NCI-H524 (cell line): ENCODE results near the gene NAA40.

Experiments used
- DNase-seq, 2 experiments: peaks; one replicate each; lab custom pipeline; 2025; lab: John Stamatoyannopoulos, UW

The NAA40 gene

GRCh38 chr11:63986932-63987513 lies 48.2 kb downstream of the NAA40 start:
- no peak for DNase-seq

GRCh38 chr11:63991558-63991957 lies 52.8 kb downstream of the NAA40 start:
- no peak for DNase-seq

GRCh38 chr11:63993100-63993499 lies 54.3 kb downstream of the NAA40 start:
- no peak for DNase-seq

GRCh38 chr11:63993993-63994392 lies 55.2 kb downstream of the NAA40 start:
- DNase-seq, result no peak

GRCh38 chr11:63996512-63996911 lies 57.7 kb downstream of the NAA40 start:
- no peak for DNase-seq

GRCh38 chr11:63997104-63997700 lies 58.4 kb downstream of the NAA40 start:
- DNase-seq, result no peak

GRCh38 chr11:63997801-63998337 lies 59.1 kb downstream of the NAA40 start:
- no peak for DNase-seq

GRCh38 chr11:63998558-63999348 lies 60.0 kb downstream of the NAA40 start:
- no peak for DNase-seq

- no peak for DNase-seq
Observed at GRCh38 chr11:63999349-64000025, 60.7 kb downstream of the NAA40 start.

- no peak for DNase-seq
Observed at GRCh38 chr11:64000026-64000739, 61.4 kb downstream of the NAA40 start.

- DNase-seq, result no peak
Observed at GRCh38 chr11:64000740-64001483, 62.1 kb downstream of the NAA40 start.

GRCh38 chr11:64001484-64002420 lies 63.0 kb downstream of the NAA40 start:
- no peak for DNase-seq

- no peak for DNase-seq
Observed at GRCh38 chr11:64003807-64004589, 65.2 kb downstream of the NAA40 start.

- no peak for DNase-seq
Observed at GRCh38 chr11:64004590-64004984, 65.8 kb downstream of the NAA40 start.

- DNase-seq, result no peak
Observed at GRCh38 chr11:64005691-64006090, 66.9 kb downstream of the NAA40 start.

GRCh38 chr11:64006398-64006797 lies 67.6 kb downstream of the NAA40 start:
- DNase-seq, result no peak
